ENCODE data around the gene RFX1.
"Not testable (repeated sequence)": the region's sequence is repeated elsewhere in the genome, so short reads cannot be mapped to it uniquely, and the experiment has no call there.

RFX1 gene

DNA sequence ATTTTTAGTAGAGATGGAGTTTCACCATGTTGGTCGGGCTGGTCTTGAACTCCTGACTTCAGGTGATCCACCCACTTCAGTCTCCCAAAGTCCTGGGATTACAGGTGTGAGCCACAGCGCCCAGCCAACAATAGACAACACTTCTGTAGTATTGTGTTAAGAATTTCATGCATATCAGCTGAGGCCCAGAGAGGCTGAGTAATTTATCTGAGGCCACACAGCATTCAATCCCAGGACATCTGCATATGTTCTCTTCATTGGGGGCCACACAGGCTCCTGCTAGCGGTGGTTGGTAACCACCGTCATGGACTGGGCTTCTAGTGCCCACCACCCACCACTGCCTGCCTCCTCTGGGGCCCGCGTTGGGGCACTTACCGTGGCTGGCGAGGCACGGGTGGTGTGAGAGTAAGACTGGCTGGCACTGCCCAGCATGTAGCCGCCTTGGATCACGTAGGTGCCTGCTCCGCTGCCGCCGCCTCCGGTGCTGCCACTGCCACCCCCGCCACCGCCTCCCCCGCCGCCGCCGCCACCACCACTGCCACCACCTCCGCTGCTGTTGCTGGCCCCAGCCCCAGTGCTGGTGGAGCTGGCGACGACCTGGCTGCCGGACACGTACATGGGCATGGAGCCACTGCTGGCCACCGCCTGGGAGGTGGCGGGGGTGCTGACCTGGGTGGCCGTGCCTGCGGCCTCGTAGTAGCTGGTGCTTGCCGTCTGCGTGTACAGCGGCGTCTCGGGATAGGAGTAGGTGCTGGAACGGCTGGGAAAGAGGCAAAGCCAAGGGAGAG lies 33.6 kb downstream of the RFX1 start:
- H3K27ac ChIP-seq (ENCODE audit: low read depth, low read length): no peak overlapping the region
- H3K36me3 ChIP-seq (ENCODE audit: control insufficient read depth in 5 of 5, insufficient read depth in 5 of 5, low read length in 5 of 5): peaks cover 0 to 77% (median 58%) of the 10 kb centered on the region in 5 donors
- H3K9ac ChIP-seq (ENCODE audit: low read length in 5 of 5): no peak overlapping the region
- no peaks in the 10 kb centered on the region for H3K9me3 ChIP-seq (ENCODE audit: control insufficient read depth in 5 of 5, low read length in 5 of 5)
- no peak overlapping the region for H3K4me3 ChIP-seq (ENCODE audit: low read depth in 1 of 5, low read length in 5 of 5)
- no peaks in the 10 kb centered on the region for H3K4me1 ChIP-seq (ENCODE audit: control insufficient read depth in 5 of 5, insufficient read depth in 5 of 5, low read length in 5 of 5)
- H3K27me3 ChIP-seq (ENCODE audit: control insufficient read depth in 5 of 5, insufficient read depth in 4 of 5, low read length in 5 of 5): no peaks in the 10 kb centered on the region

DNA sequence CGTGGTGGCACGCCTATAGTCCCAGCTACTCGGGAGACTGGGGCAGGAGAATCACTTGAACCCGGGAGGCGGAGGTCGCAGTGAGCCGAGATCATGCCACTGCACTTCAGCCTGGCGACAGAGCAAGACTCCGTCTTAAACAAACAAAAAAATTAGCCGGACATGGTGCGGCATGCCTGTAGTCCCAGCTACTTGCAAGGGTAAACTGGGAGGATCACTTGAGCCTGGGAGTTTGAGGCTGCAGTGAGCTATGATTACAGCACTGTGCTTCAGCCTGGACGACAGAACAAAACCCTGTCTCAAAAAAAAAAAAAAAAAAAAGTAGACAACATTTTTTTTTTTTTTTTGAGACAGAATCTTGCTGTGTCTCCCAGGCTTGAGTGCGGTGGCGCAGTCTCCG lies 34.3 kb downstream of the RFX1 start:
- H3K27ac ChIP-seq (ENCODE audit: low read depth, low read length); H3K4me3 ChIP-seq (ENCODE audit: low read depth in 1 of 5, low read length in 5 of 5); H3K9me3 ChIP-seq (ENCODE audit: control insufficient read depth in 5 of 5, low read length in 5 of 5); H3K27me3 ChIP-seq (ENCODE audit: control insufficient read depth in 5 of 5, insufficient read depth in 4 of 5, low read length in 5 of 5); H3K4me1 ChIP-seq (ENCODE audit: control insufficient read depth in 5 of 5, insufficient read depth in 5 of 5, low read length in 5 of 5); H3K9ac ChIP-seq (ENCODE audit: low read length in 5 of 5): not testable (repeated sequence)
- H3K36me3 ChIP-seq (ENCODE audit: control insufficient read depth in 5 of 5, insufficient read depth in 5 of 5, low read length in 5 of 5): peaks cover 0 to 84% (median 64%) of the 10 kb centered on the region in 5 donors

DNA sequence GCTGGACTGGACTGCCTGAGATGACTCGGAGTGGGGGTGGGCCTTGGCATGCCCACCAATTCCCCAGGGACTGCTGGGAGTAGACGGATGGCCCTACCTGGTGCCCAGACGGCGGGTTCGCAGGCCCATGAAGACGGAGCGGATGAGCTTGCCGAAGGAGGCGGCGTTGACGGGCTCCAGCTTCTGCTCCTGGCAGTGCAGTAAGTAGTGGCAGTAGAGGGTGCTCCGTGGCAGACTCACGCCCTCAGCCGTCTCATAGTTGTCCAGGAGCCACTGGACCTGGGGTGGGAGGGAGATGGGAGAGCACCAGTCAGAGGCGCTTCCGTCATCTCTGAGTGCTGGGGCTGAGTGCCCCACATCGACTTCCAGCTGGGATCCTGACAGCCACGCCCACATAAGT lies 36.2 kb downstream of the RFX1 start:
- H3K36me3 ChIP-seq (ENCODE audit: control insufficient read depth in 5 of 5, insufficient read depth in 5 of 5, low read length in 5 of 5): peaks cover 0 to 88% (median 71%) of the 10 kb centered on the region in 5 donors

DNA sequence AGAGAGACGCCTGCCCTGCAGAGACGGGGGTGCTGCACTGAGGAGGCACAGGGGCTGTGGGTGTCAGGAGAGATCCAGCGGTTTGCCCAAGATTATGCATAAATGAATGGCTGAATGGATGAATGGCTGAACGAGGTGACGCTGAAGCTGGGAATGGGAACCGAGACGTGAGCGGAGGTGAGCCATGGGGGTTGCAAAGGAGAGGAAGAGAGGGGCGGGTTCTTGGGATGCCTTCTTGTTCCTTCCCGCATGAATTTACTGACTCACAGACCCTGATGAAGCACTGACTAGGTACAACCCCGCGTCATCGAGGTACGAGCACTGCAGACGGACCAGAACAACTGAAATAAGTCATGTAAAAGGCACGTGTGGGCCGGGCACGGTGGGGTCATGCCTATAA lies 37.1 kb downstream of the RFX1 start:
- Histone ChIP-seq H3K27me3 (ENCODE audit: control insufficient read depth in 5 of 5, insufficient read depth in 4 of 5, low read length in 5 of 5) (no peaks in the 10 kb centered on the region), H3K36me3 (ENCODE audit: control insufficient read depth in 5 of 5, insufficient read depth in 5 of 5, low read length in 5 of 5) (peaks cover 0 to 88% (median 70%) of the 10 kb centered on the region in 5 donors), H3K4me1 (ENCODE audit: control insufficient read depth in 5 of 5, insufficient read depth in 5 of 5, low read length in 5 of 5) (no peaks in the 10 kb centered on the region), H3K9me3 (ENCODE audit: control insufficient read depth in 5 of 5, low read length in 5 of 5) (no peaks in the 10 kb centered on the region), H3K4me3 (ENCODE audit: low read depth in 1 of 5, low read length in 5 of 5) (no peak overlapping the region), H3K9ac (ENCODE audit: low read length in 5 of 5) (no peak overlapping the region), H3K27ac (ENCODE audit: low read depth, low read length) (no peak overlapping the region)

More for the DNA sequence above, 36.2 kb downstream of the RFX1 start:
- Histone ChIP-seq H3K4me3 (ENCODE audit: low read depth in 1 of 5, low read length in 5 of 5) (no peak overlapping the region), H3K4me1 (ENCODE audit: control insufficient read depth in 5 of 5, insufficient read depth in 5 of 5, low read length in 5 of 5) (no peaks in the 10 kb centered on the region), H3K9ac (ENCODE audit: low read length in 5 of 5) (no peak overlapping the region), H3K9me3 (ENCODE audit: control insufficient read depth in 5 of 5, low read length in 5 of 5) (no peaks in the 10 kb centered on the region), H3K27me3 (ENCODE audit: control insufficient read depth in 5 of 5, insufficient read depth in 4 of 5, low read length in 5 of 5) (no peaks in the 10 kb centered on the region), H3K27ac (ENCODE audit: low read depth, low read length) (no peak overlapping the region)

DNA sequence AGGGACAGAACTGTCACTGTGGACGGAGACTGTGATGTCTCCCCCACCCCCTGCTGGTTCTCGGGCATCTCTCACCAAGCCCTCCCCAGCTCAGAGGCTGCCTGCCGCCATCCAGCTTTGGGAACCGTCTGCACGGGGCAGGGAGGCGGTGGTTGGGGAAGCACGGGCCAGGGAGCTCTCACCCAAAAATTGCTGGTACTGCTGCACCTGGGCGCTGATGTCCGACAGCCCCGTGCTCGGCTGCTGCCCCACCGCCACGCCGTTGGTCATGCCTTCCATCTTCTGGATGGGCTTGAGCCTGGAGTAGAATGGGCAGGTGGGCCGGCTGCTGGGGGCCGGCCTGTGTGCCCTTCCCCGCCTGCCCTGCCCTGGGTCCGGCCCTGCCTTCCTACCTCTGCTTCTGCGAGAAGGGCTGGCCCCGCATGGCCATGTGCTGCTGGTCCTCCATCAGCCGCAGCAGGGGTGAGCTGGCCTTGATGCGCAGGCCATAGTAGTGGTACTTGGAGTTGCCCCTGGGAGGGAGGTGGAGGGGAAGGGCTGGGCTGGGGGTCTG lies 37.7 kb downstream of the RFX1 start:
- Histone ChIP-seq H3K9me3 (ENCODE audit: control insufficient read depth in 5 of 5, low read length in 5 of 5) (no peaks in the 10 kb centered on the region), H3K4me3 (ENCODE audit: low read depth in 1 of 5, low read length in 5 of 5) (no peak overlapping the region), H3K4me1 (ENCODE audit: control insufficient read depth in 5 of 5, insufficient read depth in 5 of 5, low read length in 5 of 5) (no peaks in the 10 kb centered on the region), H3K27me3 (ENCODE audit: control insufficient read depth in 5 of 5, insufficient read depth in 4 of 5, low read length in 5 of 5) (no peaks in the 10 kb centered on the region), H3K36me3 (ENCODE audit: control insufficient read depth in 5 of 5, insufficient read depth in 5 of 5, low read length in 5 of 5) (peaks cover 0 to 83% (median 68%) of the 10 kb centered on the region in 5 donors), H3K9ac (ENCODE audit: low read length in 5 of 5) (no peak overlapping the region), H3K27ac (ENCODE audit: low read depth, low read length) (no peak overlapping the region)

DNA sequence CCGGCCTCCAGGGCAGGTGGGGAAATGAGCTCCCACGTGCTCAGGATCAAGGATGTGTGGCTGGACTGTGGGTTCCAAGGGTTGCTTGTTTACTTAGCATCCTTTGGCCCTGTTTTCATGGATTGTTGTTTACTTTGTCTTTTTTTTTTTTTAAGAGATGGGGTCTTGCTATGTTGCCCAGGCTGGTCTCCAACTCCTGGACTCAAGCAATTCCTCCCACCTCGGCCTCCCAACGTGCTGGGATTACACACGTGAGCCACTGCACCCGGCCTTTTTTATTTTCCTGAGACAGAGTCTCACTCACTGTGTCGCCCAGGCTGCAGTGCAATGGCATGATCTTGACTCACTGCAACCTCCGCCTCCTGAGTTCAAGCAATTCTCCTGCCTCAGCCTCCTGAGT lies 38.9 kb downstream of the RFX1 start:
- peaks cover 0 to 77% (median 57%) of the 10 kb centered on the region in 5 donors for H3K36me3 ChIP-seq (ENCODE audit: control insufficient read depth in 5 of 5, insufficient read depth in 5 of 5, low read length in 5 of 5)
- not testable (repeated sequence) for H3K4me3 ChIP-seq (ENCODE audit: low read depth in 1 of 5, low read length in 5 of 5); H3K4me1 ChIP-seq (ENCODE audit: control insufficient read depth in 5 of 5, insufficient read depth in 5 of 5, low read length in 5 of 5); H3K9ac ChIP-seq (ENCODE audit: low read length in 5 of 5); H3K9me3 ChIP-seq (ENCODE audit: control insufficient read depth in 5 of 5, low read length in 5 of 5); H3K27me3 ChIP-seq (ENCODE audit: control insufficient read depth in 5 of 5, insufficient read depth in 4 of 5, low read length in 5 of 5); H3K27ac ChIP-seq (ENCODE audit: low read depth, low read length)

DNA sequence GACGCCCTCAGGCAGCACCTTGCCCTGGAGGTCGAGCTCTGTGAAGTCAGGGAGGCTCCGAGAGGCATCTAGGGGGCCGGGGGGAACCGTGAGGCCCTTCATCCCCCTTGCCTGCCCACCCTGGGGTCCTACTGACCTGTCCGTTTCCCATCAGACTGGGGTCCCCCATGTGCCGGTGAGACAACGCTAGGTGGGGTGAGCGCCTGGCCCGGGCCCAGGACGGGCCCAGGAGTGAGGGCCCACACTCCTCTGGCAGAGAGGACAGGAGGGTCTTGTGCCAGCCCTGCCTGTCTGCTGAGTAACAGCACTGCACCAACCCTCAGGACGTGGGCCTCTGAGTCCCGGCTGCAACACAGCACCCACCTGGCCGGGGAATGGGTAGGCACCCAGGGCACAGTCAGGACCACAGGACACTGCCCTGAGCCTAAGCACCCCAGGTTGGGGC lies 39.4 kb downstream of the RFX1 start:
- H3K4me3 ChIP-seq (ENCODE audit: low read depth in 1 of 5, low read length in 5 of 5): no peak overlapping the region
- no peak overlapping the region for H3K9ac ChIP-seq (ENCODE audit: low read length in 5 of 5)
- H3K27ac ChIP-seq (ENCODE audit: low read depth, low read length): no peak overlapping the region
- no peaks in the 10 kb centered on the region for H3K27me3 ChIP-seq (ENCODE audit: control insufficient read depth in 5 of 5, insufficient read depth in 4 of 5, low read length in 5 of 5)
- H3K9me3 ChIP-seq (ENCODE audit: control insufficient read depth in 5 of 5, low read length in 5 of 5): no peaks in the 10 kb centered on the region
- H3K4me1 ChIP-seq (ENCODE audit: control insufficient read depth in 5 of 5, insufficient read depth in 5 of 5, low read length in 5 of 5): peaks cover 0 to 4% (median 0%) of the 10 kb centered on the region in 5 donors
- H3K36me3 ChIP-seq (ENCODE audit: control insufficient read depth in 5 of 5, insufficient read depth in 5 of 5, low read length in 5 of 5): peaks cover 0 to 79% (median 57%) of the 10 kb centered on the region in 5 donors

DNA sequence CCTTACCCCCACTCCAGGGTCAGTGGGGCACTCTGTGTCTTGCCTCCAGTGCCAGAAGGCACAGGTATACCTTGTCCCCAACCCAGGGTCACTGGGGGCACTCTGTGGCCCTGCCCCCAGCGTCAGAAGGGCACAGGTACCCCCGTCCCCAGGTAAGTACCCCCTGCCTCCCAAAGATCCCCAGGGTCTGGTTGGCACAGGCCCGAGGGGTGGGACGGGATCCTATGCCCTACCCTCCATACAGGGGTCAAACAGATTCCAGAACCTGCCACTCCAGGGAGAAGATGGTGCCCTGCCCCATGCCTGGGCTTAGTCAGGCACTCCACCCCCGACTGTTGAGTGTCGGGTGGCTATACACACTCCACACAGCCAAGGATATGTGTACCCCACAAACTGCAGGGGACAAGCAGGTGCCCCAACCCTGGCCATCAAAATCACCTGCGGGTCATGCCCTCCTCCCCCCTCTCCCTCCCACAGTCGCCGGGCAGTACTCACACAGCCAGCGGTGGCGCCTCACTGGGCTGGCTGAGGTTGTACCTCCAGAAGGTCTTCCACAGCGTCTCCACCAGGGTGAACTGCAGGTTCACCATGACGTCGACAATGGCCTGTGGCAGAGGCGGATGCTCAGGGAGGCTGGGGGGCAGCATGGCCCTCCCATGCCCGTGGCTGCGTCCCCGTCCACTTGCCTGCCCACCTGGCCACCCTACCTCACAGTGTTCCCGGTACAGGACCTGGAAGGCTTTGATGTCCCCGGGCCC lies 40.0 kb downstream of the RFX1 start:
- H3K9ac ChIP-seq (ENCODE audit: low read length in 5 of 5): no peak overlapping the region
- H3K36me3 ChIP-seq (ENCODE audit: control insufficient read depth in 5 of 5, insufficient read depth in 5 of 5, low read length in 5 of 5): peaks cover 0 to 78% (median 57%) of the 10 kb centered on the region in 5 donors
- no peak overlapping the region for H3K4me3 ChIP-seq (ENCODE audit: low read depth in 1 of 5, low read length in 5 of 5)
- no peak overlapping the region for H3K27ac ChIP-seq (ENCODE audit: low read depth, low read length)
- no peaks in the 10 kb centered on the region for H3K9me3 ChIP-seq (ENCODE audit: control insufficient read depth in 5 of 5, low read length in 5 of 5)
- H3K27me3 ChIP-seq (ENCODE audit: control insufficient read depth in 5 of 5, insufficient read depth in 4 of 5, low read length in 5 of 5): no peaks in the 10 kb centered on the region
- H3K4me1 ChIP-seq (ENCODE audit: control insufficient read depth in 5 of 5, insufficient read depth in 5 of 5, low read length in 5 of 5): peaks cover 0 to 4% (median 0%) of the 10 kb centered on the region in 5 donors

DNA sequence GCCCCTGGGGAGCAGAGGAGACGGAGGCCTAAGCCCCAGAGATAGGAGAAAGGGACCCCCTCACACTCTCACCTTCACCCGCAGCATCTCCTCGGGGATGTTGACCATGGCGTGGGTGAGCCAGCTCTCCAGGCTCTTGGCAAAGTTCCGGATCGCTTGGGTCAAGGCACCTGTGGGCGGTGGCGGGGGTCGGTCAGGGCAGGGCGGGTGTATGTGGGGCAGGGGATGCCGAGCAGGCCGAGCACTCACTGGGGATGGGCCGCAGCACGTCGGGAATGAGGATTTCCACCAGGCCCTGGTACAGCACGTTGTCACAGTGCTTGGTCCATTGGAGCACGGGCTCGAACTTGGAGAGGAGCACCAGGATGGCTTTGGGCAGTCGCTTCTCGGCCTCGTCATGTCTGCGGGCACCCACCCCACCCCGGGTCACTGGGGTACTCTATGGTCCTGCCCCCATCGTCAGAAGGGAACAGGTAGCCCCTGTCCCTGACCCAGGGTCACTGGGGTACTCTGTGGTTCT lies 40.7 kb downstream of the RFX1 start:
- Histone ChIP-seq H3K36me3 (ENCODE audit: control insufficient read depth in 5 of 5, insufficient read depth in 5 of 5, low read length in 5 of 5) (peaks cover 0 to 82% (median 62%) of the 10 kb centered on the region in 5 donors), H3K9ac (ENCODE audit: low read length in 5 of 5) (no peak overlapping the region), H3K9me3 (ENCODE audit: control insufficient read depth in 5 of 5, low read length in 5 of 5) (no peaks in the 10 kb centered on the region), H3K4me1 (ENCODE audit: control insufficient read depth in 5 of 5, insufficient read depth in 5 of 5, low read length in 5 of 5) (peaks cover 0 to 4% (median 0%) of the 10 kb centered on the region in 5 donors), H3K4me3 (ENCODE audit: low read depth in 1 of 5, low read length in 5 of 5) (no peak overlapping the region), H3K27me3 (ENCODE audit: control insufficient read depth in 5 of 5, insufficient read depth in 4 of 5, low read length in 5 of 5) (no peaks in the 10 kb centered on the region), H3K27ac (ENCODE audit: low read depth, low read length) (no peak overlapping the region)

DNA sequence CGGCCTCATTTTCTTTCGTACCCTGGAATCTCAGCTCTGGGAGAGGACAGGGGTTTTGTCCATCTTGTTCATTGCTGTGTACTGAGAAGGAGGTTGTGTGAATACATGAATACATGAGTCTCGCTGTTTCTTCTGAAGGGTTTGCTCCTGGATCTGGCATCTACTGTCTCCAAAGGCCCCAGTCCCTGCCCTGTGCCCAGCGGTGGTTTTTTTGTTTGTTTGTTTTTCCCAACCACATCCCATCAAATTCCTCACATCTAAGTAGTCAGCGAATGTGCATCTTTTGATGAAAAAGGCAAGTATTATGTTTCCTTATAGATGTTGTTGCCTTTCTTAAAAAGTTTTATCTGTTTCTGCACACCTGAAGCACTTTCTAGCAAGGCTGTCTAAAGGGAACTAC lies 41.3 kb downstream of the RFX1 start:
- no peaks in the 10 kb centered on the region for H3K9me3 ChIP-seq (ENCODE audit: control insufficient read depth in 5 of 5, low read length in 5 of 5)
- no peak overlapping the region for H3K9ac ChIP-seq (ENCODE audit: low read length in 5 of 5)
- no peaks in the 10 kb centered on the region for H3K27me3 ChIP-seq (ENCODE audit: control insufficient read depth in 5 of 5, insufficient read depth in 4 of 5, low read length in 5 of 5)
- peaks cover 0 to 4% (median 0%) of the 10 kb centered on the region in 5 donors for H3K4me1 ChIP-seq (ENCODE audit: control insufficient read depth in 5 of 5, insufficient read depth in 5 of 5, low read length in 5 of 5)
- no peak overlapping the region for H3K4me3 ChIP-seq (ENCODE audit: low read depth in 1 of 5, low read length in 5 of 5)
- no peak overlapping the region for H3K27ac ChIP-seq (ENCODE audit: low read depth, low read length)
- peaks cover 0 to 82% (median 65%) of the 10 kb centered on the region in 5 donors for H3K36me3 ChIP-seq (ENCODE audit: control insufficient read depth in 5 of 5, insufficient read depth in 5 of 5, low read length in 5 of 5)

Measured in subcutaneous abdominal adipose tissue (tissue), 5 donors.